Nephron progenitor cell (in vitro differentiated cells): ENCODE results near the gene SFMBT2.

Experiments
- DNase-seq: peaks from one replicate; pipeline ENCODE4 v3.0.0; 2021
- H3K27ac Mint-ChIP-seq: 2 replicates; pipeline ENCODE4 v1.8.0; 2021; ENCODE audit warnings: mild to moderate bottlenecking, moderate library complexity, mixed read lengths
- H3K27me3 Mint-ChIP-seq: 2 replicates; pipeline ENCODE4 v1.8.0; 2021; ENCODE audit warnings: mild to moderate bottlenecking, low read depth, mixed read lengths; ENCODE audit not compliant: poor library complexity
- H3K36me3 Mint-ChIP-seq: 2 replicates; pipeline ENCODE4 v1.8.0; 2021; ENCODE audit warnings: low read depth, mixed read lengths
- H3K4me1 Mint-ChIP-seq: 2 replicates; pipeline ENCODE4 v1.8.0; 2021; ENCODE audit warnings: mixed read lengths
- H3K4me3 Mint-ChIP-seq: 2 replicates; pipeline ENCODE4 v1.8.0; 2021; ENCODE audit warnings: mild to moderate bottlenecking, moderate library complexity, mixed read lengths
- H3K9me3 Mint-ChIP-seq: 2 replicates; pipeline ENCODE4 v1.8.0; 2021; ENCODE audit warnings: mild to moderate bottlenecking, moderate library complexity, mixed read lengths
- TF ChIP-seq, protein P1 (sequence below): fragments of 200-600 bp; sonication (generic); IDR thresholded peaks from 2 replicates; pipeline ENCODE4 v1.5.0; 2021; ENCODE audit warnings: antibody characterized with exemption

The SFMBT2 gene

DNA sequence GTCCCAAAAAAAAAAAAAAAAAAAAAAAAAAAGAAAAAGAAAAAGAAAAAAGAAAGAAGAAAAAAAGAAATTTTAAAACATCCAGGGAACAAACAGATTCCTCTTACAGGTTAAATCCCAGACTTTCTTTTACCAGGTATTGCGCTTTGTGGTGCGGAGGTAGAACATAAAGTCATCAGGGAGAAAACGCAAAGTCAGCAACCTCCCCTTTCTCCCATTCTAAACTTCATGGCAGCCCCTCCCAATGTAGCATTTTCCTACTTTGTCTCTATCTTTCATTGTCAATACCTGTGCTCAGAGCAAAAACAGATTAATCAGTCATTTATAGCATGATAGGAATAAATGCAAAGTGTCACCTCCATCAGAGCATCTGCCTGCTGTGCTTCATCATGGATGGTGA is 299.7 kb downstream of the SFMBT2 start:
- Mint-ChIP-seq H3K4me1 (no peaks in the 10 kb centered on the region), H3K27me3 (no peaks in the 10 kb centered on the region), H3K4me3 (no peak overlapping the region), H3K27ac (no peak overlapping the region), H3K36me3 (no peaks in the 10 kb centered on the region), H3K9me3 (peaks cover 21% of the 10 kb centered on the region)
- TF ChIP-seq, protein P1, sequence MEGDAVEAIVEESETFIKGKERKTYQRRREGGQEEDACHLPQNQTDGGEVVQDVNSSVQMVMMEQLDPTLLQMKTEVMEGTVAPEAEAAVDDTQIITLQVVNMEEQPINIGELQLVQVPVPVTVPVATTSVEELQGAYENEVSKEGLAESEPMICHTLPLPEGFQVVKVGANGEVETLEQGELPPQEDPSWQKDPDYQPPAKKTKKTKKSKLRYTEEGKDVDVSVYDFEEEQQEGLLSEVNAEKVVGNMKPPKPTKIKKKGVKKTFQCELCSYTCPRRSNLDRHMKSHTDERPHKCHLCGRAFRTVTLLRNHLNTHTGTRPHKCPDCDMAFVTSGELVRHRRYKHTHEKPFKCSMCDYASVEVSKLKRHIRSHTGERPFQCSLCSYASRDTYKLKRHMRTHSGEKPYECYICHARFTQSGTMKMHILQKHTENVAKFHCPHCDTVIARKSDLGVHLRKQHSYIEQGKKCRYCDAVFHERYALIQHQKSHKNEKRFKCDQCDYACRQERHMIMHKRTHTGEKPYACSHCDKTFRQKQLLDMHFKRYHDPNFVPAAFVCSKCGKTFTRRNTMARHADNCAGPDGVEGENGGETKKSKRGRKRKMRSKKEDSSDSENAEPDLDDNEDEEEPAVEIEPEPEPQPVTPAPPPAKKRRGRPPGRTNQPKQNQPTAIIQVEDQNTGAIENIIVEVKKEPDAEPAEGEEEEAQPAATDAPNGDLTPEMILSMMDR, result no peak
- no peak for DNase-seq
